Measurements from ENCODE around the gene CAMSAP3.

DNA sequence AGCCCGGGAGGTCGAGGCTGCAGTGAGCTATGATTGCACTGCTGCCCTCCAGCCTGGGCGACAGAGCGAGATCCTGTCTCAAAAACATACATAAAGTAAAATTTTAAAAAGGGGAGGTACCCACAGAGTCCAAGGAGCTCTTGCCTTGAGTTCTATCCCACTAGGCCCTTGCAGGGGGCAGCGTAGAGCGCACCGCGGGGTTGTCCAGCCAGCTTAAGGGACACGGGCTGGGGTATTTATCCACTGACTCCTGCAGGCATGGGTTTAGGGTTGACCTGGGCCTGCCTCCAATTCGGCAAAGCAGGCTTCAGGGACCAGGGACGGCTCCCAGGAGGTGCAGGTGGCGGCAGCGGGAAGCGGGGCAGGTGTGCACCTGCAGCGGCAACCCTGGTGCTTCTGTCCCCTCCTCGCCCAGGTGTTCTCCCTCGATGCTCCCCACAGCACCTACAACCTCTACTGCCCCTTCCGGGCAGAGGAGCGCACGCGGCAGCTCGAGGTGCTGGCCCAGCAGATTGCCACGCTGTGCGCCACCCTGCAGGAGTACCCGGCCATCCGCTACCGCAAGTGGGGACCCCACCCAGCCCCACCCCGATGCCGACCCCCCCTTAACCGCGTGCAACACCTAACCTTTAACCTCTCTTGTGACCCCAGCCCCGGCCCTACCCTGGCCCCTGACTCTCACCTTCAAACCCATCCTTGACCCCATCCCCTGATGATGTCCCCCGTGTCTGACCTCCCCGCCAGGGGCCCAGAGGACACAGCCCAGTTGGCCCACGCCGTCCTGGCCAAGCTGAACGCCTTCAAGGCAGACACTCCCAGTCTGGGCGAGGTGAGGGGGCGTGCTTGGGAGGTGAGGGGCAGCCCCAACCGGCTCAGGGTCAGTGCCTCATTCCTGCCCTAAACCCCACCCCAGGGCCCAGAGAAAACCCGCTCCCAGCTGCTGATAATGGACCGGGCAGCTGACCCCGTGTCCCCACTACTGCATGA is 45.9 kb downstream of the CAMSAP3 start:
- TF ChIP-seq, protein P1, sequence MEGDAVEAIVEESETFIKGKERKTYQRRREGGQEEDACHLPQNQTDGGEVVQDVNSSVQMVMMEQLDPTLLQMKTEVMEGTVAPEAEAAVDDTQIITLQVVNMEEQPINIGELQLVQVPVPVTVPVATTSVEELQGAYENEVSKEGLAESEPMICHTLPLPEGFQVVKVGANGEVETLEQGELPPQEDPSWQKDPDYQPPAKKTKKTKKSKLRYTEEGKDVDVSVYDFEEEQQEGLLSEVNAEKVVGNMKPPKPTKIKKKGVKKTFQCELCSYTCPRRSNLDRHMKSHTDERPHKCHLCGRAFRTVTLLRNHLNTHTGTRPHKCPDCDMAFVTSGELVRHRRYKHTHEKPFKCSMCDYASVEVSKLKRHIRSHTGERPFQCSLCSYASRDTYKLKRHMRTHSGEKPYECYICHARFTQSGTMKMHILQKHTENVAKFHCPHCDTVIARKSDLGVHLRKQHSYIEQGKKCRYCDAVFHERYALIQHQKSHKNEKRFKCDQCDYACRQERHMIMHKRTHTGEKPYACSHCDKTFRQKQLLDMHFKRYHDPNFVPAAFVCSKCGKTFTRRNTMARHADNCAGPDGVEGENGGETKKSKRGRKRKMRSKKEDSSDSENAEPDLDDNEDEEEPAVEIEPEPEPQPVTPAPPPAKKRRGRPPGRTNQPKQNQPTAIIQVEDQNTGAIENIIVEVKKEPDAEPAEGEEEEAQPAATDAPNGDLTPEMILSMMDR (IDR thresholded peaks at IDR 0.05), result no peak
- no peak for TF ChIP-seq POLR2A (IDR thresholded peaks at IDR 0.05)

Data from adrenal gland (tissue), 5 donors.